ENCODE data around the gene F7. TPM values are rescaled to one million over a fixed set of nuclear protein-coding genes. Genes with fewer than 3 reads are reported as not detected.

The F7 gene
- total RNA-seq, 1 donor from 2014 or later: not detected

GRCh38 chr13:113084094-113084942, 21.3 kb upstream of the F7 start:
- DNase-seq: peak; percentile 24

GRCh38 chr13:113084943-113085540, 20.5 kb upstream of the F7 start:
- ATAC-seq (no peak), DNase-seq (peak; percentile 30)
- intact Hi-C loops (cut with micrococcal nuclease): no loop called here

More at GRCh38 chr13:113084094-113084942, 21.3 kb upstream of the F7 start:
- ATAC-seq: no peak
- intact Hi-C loops (cut with micrococcal nuclease): no loop called here

GRCh38 chr13:113086031-113086750, 19.4 kb upstream of the F7 start:
- ATAC-seq: no peak
- DNase-seq: peak; percentile 20
- intact Hi-C loops (cut with micrococcal nuclease): no loop called here

GRCh38 chr13:113086991-113087922, 18.3 kb upstream of the F7 start:
- ATAC-seq (no peak), DNase-seq (peak; percentile 20)
- intact Hi-C loops (cut with micrococcal nuclease): no loop called here

- DNase-seq: peak; percentile 23
- intact Hi-C loops (cut with micrococcal nuclease): no loop called here
- ATAC-seq: no peak
Observed at GRCh38 chr13:113087923-113088690, 17.5 kb upstream of the F7 start.

- no peak for ATAC-seq
- intact Hi-C loops (cut with micrococcal nuclease): no loop called here
- peak; percentile 18 for DNase-seq
Observed at GRCh38 chr13:113088691-113089020, 16.9 kb upstream of the F7 start.

- ATAC-seq (no peak), DNase-seq (peak; percentile 19)
- intact Hi-C loops (cut with micrococcal nuclease): no loop called here
Observed at GRCh38 chr13:113089693-113090414, 15.7 kb upstream of the F7 start.

GRCh38 chr13:113090415-113090770, 15.2 kb upstream of the F7 start:
- intact Hi-C loops (cut with micrococcal nuclease): no loop called here
- DNase-seq (peak; percentile 9), ATAC-seq (no peak)

- peak; percentile 23 for DNase-seq
- intact Hi-C loops (cut with micrococcal nuclease): no loop called here
Observed at GRCh38 chr13:113090806-113091205, 14.8 kb upstream of the F7 start.

GRCh38 chr13:113091211-113091771, 14.3 kb upstream of the F7 start:
- DNase-seq (peak; percentile 22), ATAC-seq (no peak)
- intact Hi-C loops (cut with micrococcal nuclease): no loop called here

More at GRCh38 chr13:113090806-113091205, 14.8 kb upstream of the F7 start:
- no peak for ATAC-seq

- ATAC-seq (no peak), DNase-seq (peak; percentile 31)
- intact Hi-C loops (cut with micrococcal nuclease): no loop called here
Observed at GRCh38 chr13:113091891-113092775, 13.5 kb upstream of the F7 start.

- ATAC-seq: no peak
- intact Hi-C loops (cut with micrococcal nuclease): no loop called here
- DNase-seq: peak; percentile 16
Observed at GRCh38 chr13:113092776-113093579, 12.6 kb upstream of the F7 start.

- intact Hi-C loops (cut with micrococcal nuclease): no loop called here
- ATAC-seq: no peak
Observed at GRCh38 chr13:113093580-113094409, 11.8 kb upstream of the F7 start.

GRCh38 chr13:113094410-113094800, 11.2 kb upstream of the F7 start:
- DNase-seq (peak; percentile 12), ATAC-seq (no peak)
- intact Hi-C loops (cut with micrococcal nuclease): no loop called here

More at GRCh38 chr13:113093580-113094409, 11.8 kb upstream of the F7 start:
- DNase-seq: peak; percentile 15
